ENCODE results near the gene PCGF3.

GRCh38 chr4:661231-661630, 44.4 kb upstream of the PCGF3 start:
- TF ChIP-seq EZH2 (IDR thresholded peaks at IDR 0.05; ENCODE audit: insufficient read depth, poor library complexity, severe bottlenecking) (no peak), EZH2phosphoT487 (IDR thresholded peaks at IDR 0.05; ENCODE audit: insufficient read depth, low read depth) (no peak)

Data from GM23248 (cell line).